Fibroblast of lung (primary cell): ENCODE results near the gene IPP. TPM values are rescaled to one million over a fixed set of nuclear protein-coding genes. Genes with fewer than 3 reads are reported as not detected.
"Not testable (repeated sequence)": the region's sequence is repeated elsewhere in the genome, so short reads cannot be mapped to it uniquely, and the experiment has no call there.

Experiments used
- DNase-seq, 2 donors: peaks; one replicate each; pipeline versions ENCODE4 v3.0.0 to v3.0.0-alpha.2; 2010; ENCODE audit warnings: low read depth in 2 of 2
- H2AFZ ChIP-seq: 2 replicates; pipeline ENCODE4 v1.5.1; 2012; ENCODE audit warnings: low read length, control low read depth, inconsistent platforms
- H3K27ac ChIP-seq: 2 replicates; pipeline ENCODE4 v1.5.1; 2011; ENCODE audit warnings: low read length, control low read depth; ENCODE audit not compliant: insufficient read depth
- H3K27me3 ChIP-seq: 2 replicates; pipeline ENCODE4 v1.5.1; 2011; ENCODE audit warnings: mild to moderate bottlenecking, low read length; ENCODE audit not compliant: control insufficient read depth, insufficient read depth
- H3K36me3 ChIP-seq: 2 replicates; pipeline ENCODE4 v1.5.1; 2011; ENCODE audit warnings: low read length; ENCODE audit not compliant: control insufficient read depth, insufficient read depth
- H3K4me1 ChIP-seq: 2 replicates; pipeline ENCODE4 v1.5.1; 2011; ENCODE audit warnings: low read length; ENCODE audit not compliant: control insufficient read depth, insufficient read depth; ENCODE audit errors: extremely low read depth
- H3K4me2 ChIP-seq: 2 replicates; pipeline ENCODE4 v1.5.1; 2011; ENCODE audit warnings: low read length, control low read depth; ENCODE audit not compliant: insufficient read depth; ENCODE audit errors: extremely low read depth
- H3K4me3 ChIP-seq, 4 experiments: fragments of 200-600 bp in 1 of 4; sonication (generic) in 1 of 4; replicated peaks in 1 of 4; 2 replicates each; pipeline ENCODE4 v1.5.1; 2011 to 2016; ENCODE audit warnings: low read length in 4 of 4, low read depth in 3 of 4, mild to moderate bottlenecking in 3 of 4, control low read depth in 2 of 4, inconsistent platforms in 1 of 4, mixed read lengths in 1 of 4; ENCODE audit not compliant: insufficient read depth in 1 of 4; ENCODE audit errors: control extremely low read depth in 1 of 4
- H3K79me2 ChIP-seq: 2 replicates; pipeline ENCODE4 v1.5.1; 2012; ENCODE audit warnings: mild to moderate bottlenecking, low read length, inconsistent platforms; ENCODE audit not compliant: control insufficient read depth, insufficient read depth
- H3K9ac ChIP-seq: 2 replicates; pipeline ENCODE4 v1.5.1; 2011; ENCODE audit warnings: mild to moderate bottlenecking, low read length, control low read depth; ENCODE audit not compliant: insufficient read depth
- H3K9me3 ChIP-seq: 2 replicates; pipeline ENCODE4 v1.5.1; 2012; ENCODE audit warnings: low read depth, low read length; ENCODE audit not compliant: control insufficient read depth, insufficient read depth
- H4K20me1 ChIP-seq: 2 replicates; pipeline ENCODE4 v1.5.1; 2011; ENCODE audit warnings: low read length; ENCODE audit not compliant: control insufficient read depth, insufficient read depth; ENCODE audit errors: extremely low read depth
- CTCF ChIP-seq, 2 donors: IDR thresholded peaks in 1 of 2; conservative IDR thresholded peaks in 1 of 2; 1 replicate in 1 of 2; 2 replicates in 1 of 2; pipeline ENCODE4 v1.5.1; 2011 to 2012; ENCODE audit warnings: low read length in 2 of 2, control low read depth in 1 of 2, inconsistent platforms in 1 of 2, low read depth in 1 of 2, mild to moderate bottlenecking in 1 of 2
- EZH2 ChIP-seq: IDR thresholded peaks from 2 replicates; pipeline ENCODE4 v1.5.1; 2012; ENCODE audit warnings: low read length, control low read depth, mild to moderate bottlenecking; ENCODE audit errors: missing control alignments
- polyA plus RNA-seq, 2 donors: library from polyadenylated mRNA; depleted of rRNA in 1 of 2; stranded (reverse) in 1 of 2; unstranded in 1 of 2; fragments of >200 nt; gene quantifications; 2 replicates each; pipeline ENCODE4 v1.2.1, GENCODE V29; 2011 to 2012; ENCODE audit warnings: missing spikeins in 1 of 2
- total RNA-seq: library from RNA; depleted of rRNA; stranded (reverse); fragments of >200 nt; gene quantifications from 2 replicates; pipeline ENCODE4 v1.2.1, GENCODE V29; 2014

The IPP gene
- total and polyA plus RNA-seq, 2 donors (not counting 1 experiment from before 2014, with no cell fraction given) = 11.0 to 15.2 TPM

DNA sequence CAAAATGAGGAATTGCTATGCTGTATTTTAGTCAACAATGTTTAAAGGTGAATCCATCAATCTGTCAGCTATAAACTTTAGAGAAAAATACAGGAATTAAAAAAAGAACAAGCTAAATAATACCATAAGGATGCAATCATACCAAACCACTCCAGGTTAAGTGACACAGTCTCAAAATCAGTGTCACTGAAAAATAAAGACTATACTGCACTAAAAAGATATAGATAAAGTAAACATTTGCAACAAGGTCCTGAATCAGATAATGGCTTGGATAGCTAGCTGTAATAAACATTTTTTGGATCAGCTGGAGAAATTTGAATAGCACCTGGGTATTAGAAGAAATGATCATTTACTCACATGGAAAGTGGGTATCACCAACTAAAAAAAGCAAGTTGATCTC lies 72.0 kb downstream of the IPP start:
- Histone ChIP-seq H3K27ac (no peak overlapping the region), H3K79me2 (peaks cover 93% of the 10 kb centered on the region), H3K9me3 (no peaks in the 10 kb centered on the region), H3K27me3 (no peaks in the 10 kb centered on the region), H3K4me2 (no peak overlapping the region), H3K9ac (no peak overlapping the region), H4K20me1 (peaks cover 6% of the 10 kb centered on the region), H3K4me3 (no peak overlapping the region), H3K36me3 (peaks cover 1% of the 10 kb centered on the region), H2AFZ (no peak overlapping the region), H3K4me1 (peaks cover 6% of the 10 kb centered on the region)
- DNase-seq = no peak
- TF ChIP-seq EZH2 (no peak), CTCF (conservative IDR thresholded peaks at IDR 0.05 in 1 of 2, IDR thresholded peaks at IDR 0.05 in 1 of 2; ENCODE audit: low read depth in 1 of 2, low read length in 2 of 2) (no peak)

DNA sequence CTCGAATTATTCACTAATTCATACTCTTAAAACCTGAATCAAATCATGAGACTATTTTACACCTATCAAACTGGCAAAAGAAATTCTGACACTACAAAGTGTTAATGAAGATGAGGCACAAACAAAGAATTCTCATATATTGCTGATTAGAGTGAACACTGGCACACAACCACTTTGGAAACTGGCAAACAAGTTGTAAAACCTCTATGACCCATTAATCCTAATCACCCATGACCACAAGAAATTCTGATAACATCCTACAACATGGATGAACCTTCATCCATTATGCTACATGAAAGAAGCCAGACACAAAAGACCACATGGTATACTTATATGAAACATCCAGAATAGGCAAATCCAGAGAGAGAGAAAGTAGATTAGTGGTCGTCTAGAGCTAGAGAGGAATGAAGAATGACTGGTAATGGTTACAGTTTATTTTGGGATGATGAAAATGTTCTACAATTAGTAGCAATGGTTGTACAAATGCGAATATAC lies 72.7 kb downstream of the IPP start:
- Histone ChIP-seq H3K27me3 (no peaks in the 10 kb centered on the region), H3K27ac (no peak overlapping the region), H4K20me1 (peaks cover 6% of the 10 kb centered on the region), H3K4me3 (no peak overlapping the region), H3K4me1 (peaks cover 6% of the 10 kb centered on the region), H3K4me2 (no peak overlapping the region), H3K36me3 (peaks cover 1% of the 10 kb centered on the region), H3K9ac (no peak overlapping the region), H3K9me3 (no peaks in the 10 kb centered on the region), H3K79me2 (peaks cover 93% of the 10 kb centered on the region), H2AFZ (no peak overlapping the region)
- no peak for DNase-seq
- TF ChIP-seq CTCF (conservative IDR thresholded peaks at IDR 0.05 in 1 of 2, IDR thresholded peaks at IDR 0.05 in 1 of 2; ENCODE audit: low read depth in 1 of 2, low read length in 2 of 2) = no peak
- TF ChIP-seq EZH2 = no peak

DNA sequence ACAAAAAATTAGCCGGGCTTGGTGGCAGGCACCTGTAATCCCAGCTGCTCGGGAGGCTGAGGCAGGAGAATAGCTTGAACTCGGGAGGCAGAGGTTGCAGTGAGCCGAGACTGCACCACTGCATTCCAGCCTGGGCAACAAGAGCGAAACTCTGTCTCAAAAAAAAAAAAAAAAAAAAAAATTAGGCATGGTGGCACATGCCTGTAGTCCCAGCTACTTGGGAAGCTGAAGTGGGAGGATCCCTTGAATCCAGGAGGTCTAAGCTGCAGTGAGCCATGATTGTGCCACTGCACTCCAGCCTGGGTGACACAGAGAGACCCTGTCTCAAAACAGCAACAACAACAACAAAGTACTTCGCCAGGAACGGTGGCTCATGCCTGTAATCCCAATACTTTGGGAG lies 73.9 kb downstream of the IPP start:
- not testable (repeated sequence) for H4K20me1 ChIP-seq, H3K9ac ChIP-seq, H3K4me2 ChIP-seq, H3K9me3 ChIP-seq, DNase-seq, H3K4me1 ChIP-seq, H3K4me3 ChIP-seq, H3K27ac ChIP-seq, H3K36me3 ChIP-seq, H2AFZ ChIP-seq, H3K27me3 ChIP-seq
- peaks cover 92% of the 10 kb centered on the region for H3K79me2 ChIP-seq
